ENCODE data around the gene ATP5F1A. TPM values are rescaled to one million over a fixed set of nuclear protein-coding genes. Genes with fewer than 3 reads are reported as not detected.

Gene ATP5F1A
- total and polyA plus RNA-seq, 4 donors, result 267 to 618 (median 369) TPM

- whole genome bisulfite sequencing, result 73% methylated on average over 9 of the region's 9 CpGs
- DNase-seq (ENCODE audit: low spot score), result no peak
- Histone ChIP-seq H3K27me3 (ENCODE audit: control insufficient read depth in 4 of 4, insufficient read depth in 4 of 4, low read length in 3 of 4) (no peaks in the 10 kb centered on the region), H3K36me3 (ENCODE audit: control insufficient read depth in 4 of 4, insufficient read depth in 3 of 4, low read depth in 1 of 4, low read length in 3 of 4) (peaks cover 0 to under 1% (median 0%) of the 10 kb centered on the region in 4 donors), H3K4me1 (ENCODE audit: control insufficient read depth in 4 of 4, insufficient read depth in 4 of 4, low read length in 3 of 4) (no peaks in the 10 kb centered on the region), H3K4me3 (ENCODE audit: low read depth in 1 of 3, low read length in 3 of 3) (no peak overlapping the region), H3K27ac (ENCODE audit: low read depth in 1 of 2, low read length in 2 of 2) (no peak overlapping the region), H3K9me3 (ENCODE audit: control insufficient read depth in 4 of 4, low read length in 3 of 4) (no peaks in the 10 kb centered on the region), H3K9ac (ENCODE audit: low read depth in 1 of 2, low read length in 2 of 2) (no peak overlapping the region)
- TF ChIP-seq EGR1 (IDR thresholded peaks at IDR 0.05; ENCODE audit: low read depth in 2 of 2) (no peak), TAF1 (conservative IDR thresholded peaks at IDR 0.05) (no peak), RXRA (IDR thresholded peaks at IDR 0.05) (no peak), MAX (IDR thresholded peaks at IDR 0.05) (no peak), YY1 (IDR thresholded peaks at IDR 0.05) (no peak), SP1 (IDR thresholded peaks at IDR 0.05) (no peak), ZBTB33 (IDR thresholded peaks at IDR 0.05) (no peak), JUND (IDR thresholded peaks at IDR 0.05) (no peak), HNF4A (conservative IDR thresholded peaks at IDR 0.05) (no peak), GABPA (IDR thresholded peaks at IDR 0.05 in 1 of 2, conservative IDR thresholded peaks at IDR 0.05 in 1 of 2) (no peak), REST (IDR thresholded peaks at IDR 0.05) (no peak)
- TF ChIP-seq, protein P1, sequence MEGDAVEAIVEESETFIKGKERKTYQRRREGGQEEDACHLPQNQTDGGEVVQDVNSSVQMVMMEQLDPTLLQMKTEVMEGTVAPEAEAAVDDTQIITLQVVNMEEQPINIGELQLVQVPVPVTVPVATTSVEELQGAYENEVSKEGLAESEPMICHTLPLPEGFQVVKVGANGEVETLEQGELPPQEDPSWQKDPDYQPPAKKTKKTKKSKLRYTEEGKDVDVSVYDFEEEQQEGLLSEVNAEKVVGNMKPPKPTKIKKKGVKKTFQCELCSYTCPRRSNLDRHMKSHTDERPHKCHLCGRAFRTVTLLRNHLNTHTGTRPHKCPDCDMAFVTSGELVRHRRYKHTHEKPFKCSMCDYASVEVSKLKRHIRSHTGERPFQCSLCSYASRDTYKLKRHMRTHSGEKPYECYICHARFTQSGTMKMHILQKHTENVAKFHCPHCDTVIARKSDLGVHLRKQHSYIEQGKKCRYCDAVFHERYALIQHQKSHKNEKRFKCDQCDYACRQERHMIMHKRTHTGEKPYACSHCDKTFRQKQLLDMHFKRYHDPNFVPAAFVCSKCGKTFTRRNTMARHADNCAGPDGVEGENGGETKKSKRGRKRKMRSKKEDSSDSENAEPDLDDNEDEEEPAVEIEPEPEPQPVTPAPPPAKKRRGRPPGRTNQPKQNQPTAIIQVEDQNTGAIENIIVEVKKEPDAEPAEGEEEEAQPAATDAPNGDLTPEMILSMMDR (IDR thresholded peaks at IDR 0.05; ENCODE audit: low read depth, low read length, missing input control), result no peak
Measured at GRCh38 chr18:46134920-46135675, 37.0 kb upstream of the ATP5F1A start.

GRCh38 chr18:46133534-46133933 is 35.4 kb upstream of the ATP5F1A start:
- Histone ChIP-seq H3K27me3 (ENCODE audit: control insufficient read depth in 4 of 4, insufficient read depth in 4 of 4, low read length in 3 of 4) (no peaks in the 10 kb centered on the region), H3K36me3 (ENCODE audit: control insufficient read depth in 4 of 4, insufficient read depth in 3 of 4, low read depth in 1 of 4, low read length in 3 of 4) (peaks cover 0 to 8% (median 2%) of the 10 kb centered on the region in 4 donors), H3K9ac (ENCODE audit: low read depth in 1 of 2, low read length in 2 of 2) (no peak overlapping the region), H3K4me3 (ENCODE audit: low read depth in 1 of 3, low read length in 3 of 3) (no peak overlapping the region), H3K4me1 (ENCODE audit: control insufficient read depth in 4 of 4, insufficient read depth in 4 of 4, low read length in 3 of 4) (no peaks in the 10 kb centered on the region), H3K9me3 (ENCODE audit: control insufficient read depth in 4 of 4, low read length in 3 of 4) (no peaks in the 10 kb centered on the region), H3K27ac (ENCODE audit: low read depth in 1 of 2, low read length in 2 of 2) (no peak overlapping the region)
- DNase-seq (ENCODE audit: low spot score), result no peak
- WGBS, result 90% methylated on average over 3 of the region's 3 CpGs
- TF ChIP-seq REST (IDR thresholded peaks at IDR 0.05) (no peak), FOXA1 (IDR thresholded peaks at IDR 0.05) (no peak), RAD21 (IDR thresholded peaks at IDR 0.05) (no peak), ATF3 (IDR thresholded peaks at IDR 0.05) (no peak), SP1 (IDR thresholded peaks at IDR 0.05) (no peak), TAF1 (conservative IDR thresholded peaks at IDR 0.05) (no peak), RXRA (IDR thresholded peaks at IDR 0.05) (no peak), JUND (IDR thresholded peaks at IDR 0.05) (no peak), FOXA2 (IDR thresholded peaks at IDR 0.05) (no peak), EGR1 (IDR thresholded peaks at IDR 0.05; ENCODE audit: low read depth in 2 of 2) (no peak), MAX (IDR thresholded peaks at IDR 0.05) (no peak), YY1 (IDR thresholded peaks at IDR 0.05) (no peak), HNF4A (conservative IDR thresholded peaks at IDR 0.05) (no peak)

Measured in liver (tissue), 9 donors.